ENCODE measurements around the gene ASB8.

Gene ASB8

GRCh38 chr12:48145981-48146380, 11.3 kb downstream of the ASB8 start:
- TF ChIP-seq CTCF (IDR thresholded peaks at IDR 0.05; ENCODE audit: low read depth, low read length, missing control alignments): no peak
- Histone ChIP-seq H3K27ac (no peak overlapping the region), H3K36me3 (replicated peaks) (peaks cover 78% of the 10 kb centered on the region), H3K27me3 (replicated peaks) (no peaks in the 10 kb centered on the region), H3K4me3 (ENCODE audit: low read depth, low read length) (no peak overlapping the region)
- DNase-seq: no peak
- in situ Hi-C loops (cut with HindIII; ENCODE audit: low pct_ligation_motif_present, low sequenced_read_pairs): no loop called here

DNA sequence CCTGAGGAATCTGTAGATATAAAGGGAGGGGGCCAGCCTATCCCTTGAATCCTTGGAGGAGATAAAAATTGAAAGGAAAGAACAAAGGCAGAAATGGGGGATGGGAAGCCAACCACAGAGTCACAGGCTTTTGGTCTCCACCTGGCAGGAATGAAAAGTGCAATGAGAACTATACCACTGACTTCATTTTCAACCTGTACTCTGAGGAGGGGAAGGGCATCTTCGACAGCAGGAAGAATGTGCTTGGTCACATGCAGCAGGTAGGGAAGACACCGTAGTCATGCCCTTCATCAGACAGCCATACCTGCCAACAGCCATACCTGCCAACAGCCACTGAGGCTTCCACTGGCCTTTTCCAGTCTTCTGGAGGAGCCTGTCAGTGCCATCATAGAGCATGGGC, 13.4 kb downstream of the ASB8 start:
- no peak for DNase-seq
- in situ Hi-C loops (cut with HindIII; ENCODE audit: low pct_ligation_motif_present, low sequenced_read_pairs): no loop called here
- Histone ChIP-seq H3K36me3 (replicated peaks) (peaks cover 72% of the 10 kb centered on the region), H3K27me3 (replicated peaks) (no peaks in the 10 kb centered on the region), H3K4me3 (ENCODE audit: low read depth, low read length) (no peak overlapping the region), H3K27ac (no peak overlapping the region)
- no peak for TF ChIP-seq CTCF (IDR thresholded peaks at IDR 0.05; ENCODE audit: low read depth, low read length, missing control alignments)

GRCh38 chr12:48142818-48143674, 14.3 kb downstream of the ASB8 start:
- in situ Hi-C loops (cut with HindIII; ENCODE audit: low pct_ligation_motif_present, low sequenced_read_pairs): no loop called here
- no peak overlapping the region for H3K27ac ChIP-seq

DNA sequence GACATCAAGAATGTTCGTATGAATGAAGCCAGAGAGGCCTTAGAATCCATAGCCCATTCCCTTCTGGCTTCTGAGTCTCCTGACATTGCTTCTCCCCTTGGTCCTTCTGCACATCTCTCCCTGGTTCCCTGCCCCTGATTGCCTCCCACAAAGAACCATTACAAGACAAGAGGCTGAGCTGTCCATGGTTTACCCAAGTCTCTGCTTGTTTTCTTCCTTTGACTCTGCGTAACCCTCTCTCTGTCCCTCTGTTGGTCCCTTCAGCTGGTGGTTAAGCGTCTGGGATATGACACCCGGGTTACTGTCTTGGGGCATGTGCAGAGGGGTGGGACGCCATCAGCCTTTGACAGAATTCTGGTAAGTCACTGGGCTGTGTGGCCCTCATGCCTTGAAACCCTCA, 22.3 kb downstream of the ASB8 start:
- in situ Hi-C loops (cut with HindIII; ENCODE audit: low pct_ligation_motif_present, low sequenced_read_pairs): no loop called here
- Histone ChIP-seq H3K4me3 (ENCODE audit: low read depth, low read length) (no peak overlapping the region), H3K27ac (no peak overlapping the region), H3K36me3 (replicated peaks) (peaks cover 55% of the 10 kb centered on the region), H3K27me3 (replicated peaks) (no peaks in the 10 kb centered on the region)
- DNase-seq: no peak
- TF ChIP-seq CTCF (IDR thresholded peaks at IDR 0.05; ENCODE audit: low read depth, low read length, missing control alignments): no peak

More at GRCh38 chr12:48142818-48143674, 14.3 kb downstream of the ASB8 start:
- Histone ChIP-seq H3K27me3 (replicated peaks) (no peaks in the 10 kb centered on the region), H3K36me3 (replicated peaks) (peaks cover 67% of the 10 kb centered on the region), H3K4me3 (ENCODE audit: low read depth, low read length) (no peak overlapping the region)
- DNase-seq: no peak
- no peak for TF ChIP-seq CTCF (IDR thresholded peaks at IDR 0.05; ENCODE audit: low read depth, low read length, missing control alignments)

DNA sequence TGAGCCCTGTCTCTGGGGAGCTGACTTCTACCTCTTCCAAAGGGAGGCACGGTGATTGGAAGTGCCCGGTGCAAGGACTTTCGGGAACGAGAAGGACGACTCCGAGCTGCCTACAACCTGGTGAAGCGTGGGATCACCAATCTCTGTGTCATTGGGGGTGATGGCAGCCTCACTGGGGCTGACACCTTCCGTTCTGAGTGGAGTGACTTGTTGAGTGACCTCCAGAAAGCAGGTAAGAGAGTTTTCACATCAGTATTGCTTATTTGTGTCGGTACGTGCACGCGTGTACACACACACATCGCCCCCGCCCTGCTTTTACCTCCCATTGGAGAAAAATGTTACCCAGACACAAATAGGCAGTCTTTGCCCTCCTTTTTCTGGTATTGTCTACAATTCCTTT, 24.5 kb downstream of the ASB8 start:
- no peak overlapping the region for H3K27ac ChIP-seq
- in situ Hi-C loops (cut with HindIII; ENCODE audit: low pct_ligation_motif_present, low sequenced_read_pairs): no loop called here
- no peak overlapping the region for H3K4me3 ChIP-seq (ENCODE audit: low read depth, low read length)
- H3K36me3 ChIP-seq (replicated peaks): peaks cover 52% of the 10 kb centered on the region
- DNase-seq: no peak
- no peaks in the 10 kb centered on the region for H3K27me3 ChIP-seq (replicated peaks)
- TF ChIP-seq CTCF (IDR thresholded peaks at IDR 0.05; ENCODE audit: low read depth, low read length, missing control alignments): no peak

GRCh38 chr12:48131517-48131916, 25.8 kb downstream of the ASB8 start:
- no peak for TF ChIP-seq CTCF (IDR thresholded peaks at IDR 0.05; ENCODE audit: low read depth, low read length, missing control alignments)
- Histone ChIP-seq H3K4me3 (ENCODE audit: low read depth, low read length) (no peak overlapping the region), H3K27me3 (replicated peaks) (no peaks in the 10 kb centered on the region), H3K27ac (no peak overlapping the region), H3K36me3 (replicated peaks) (peaks cover 48% of the 10 kb centered on the region)
- DNase-seq: no peak
- in situ Hi-C loops (cut with HindIII; ENCODE audit: low pct_ligation_motif_present, low sequenced_read_pairs): no loop called here

Data from brain microvascular endothelial cell (primary cell).